Left forelimb (tissue), 1 donor: ENCODE data around the gene FOXN1.

Experiments used
- DNase-seq: peaks from one replicate; pipeline ENCODE4 v3.0.0-alpha.2; 2018; ENCODE audit warnings: low spot score

Gene FOXN1

DNA sequence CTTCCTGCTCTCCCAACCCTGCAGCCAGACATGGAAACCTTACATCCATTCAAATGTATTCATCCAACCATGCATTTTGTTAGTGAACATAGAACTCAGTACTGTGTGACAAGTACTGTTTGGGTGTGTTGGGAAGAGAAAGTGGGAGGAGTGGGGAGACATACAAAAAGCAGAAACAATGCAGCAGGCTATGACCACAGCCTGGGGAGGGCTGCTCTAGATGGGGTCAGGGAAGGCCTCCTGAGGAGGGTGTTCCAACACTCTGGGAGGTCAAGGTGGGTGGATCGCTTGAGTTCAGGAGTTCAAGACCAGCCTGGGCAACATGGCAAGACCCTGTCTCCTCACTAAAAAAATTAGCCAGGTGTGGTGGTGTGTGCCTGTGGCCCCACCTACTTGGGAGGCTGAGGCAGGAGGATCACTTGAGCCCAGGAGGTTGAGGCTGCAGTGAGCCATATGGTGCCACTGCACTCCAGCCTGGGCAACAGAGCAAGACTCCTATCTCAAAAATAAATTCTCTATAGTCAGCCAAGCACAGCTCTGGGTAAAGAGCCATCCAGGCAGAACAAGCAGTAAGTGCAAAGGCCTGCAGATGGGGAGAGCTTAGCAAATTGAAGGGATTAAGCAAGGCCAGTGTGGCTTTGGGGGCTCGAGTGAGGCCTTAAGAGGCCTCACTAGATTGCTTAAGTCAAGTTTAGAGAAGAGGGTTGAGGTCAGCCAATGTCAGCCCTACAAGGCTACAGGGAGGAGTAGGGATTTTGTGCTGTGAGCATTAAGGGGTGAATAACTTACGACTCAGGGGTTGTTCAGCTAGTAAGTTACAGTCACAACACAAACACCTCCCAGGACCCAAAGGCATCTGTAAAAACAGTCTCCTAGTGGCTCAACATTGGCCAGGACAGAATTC lies 27.2 kb upstream of the FOXN1 start:
- DNase-seq = no peak

DNA sequence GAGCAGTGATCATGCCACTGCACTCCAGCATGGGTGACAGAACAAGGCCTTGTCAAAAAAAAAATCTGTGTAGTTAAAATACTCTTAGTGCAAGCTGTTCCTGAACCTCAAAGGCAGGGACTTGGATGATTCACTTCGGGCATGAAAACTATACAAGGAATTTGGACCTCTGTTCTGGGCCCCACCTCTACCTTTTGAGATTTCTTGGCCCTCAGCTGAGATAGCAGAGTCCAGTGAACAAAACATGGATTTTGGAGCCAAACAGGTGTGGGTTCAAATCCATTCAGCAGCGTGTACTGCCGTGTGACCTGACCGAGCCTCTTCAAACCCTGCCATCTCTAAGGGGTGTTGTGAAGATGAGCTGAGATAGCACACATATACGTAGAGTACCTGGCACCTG lies 25.9 kb upstream of the FOXN1 start:
- no peak for DNase-seq

- no peak for DNase-seq
Observed at GRCh38 chr17:28480799-28481571, 25.2 kb upstream of the FOXN1 start.

GRCh38 chr17:28482551-28483199 lies 23.5 kb upstream of the FOXN1 start:
- no peak for DNase-seq

DNA sequence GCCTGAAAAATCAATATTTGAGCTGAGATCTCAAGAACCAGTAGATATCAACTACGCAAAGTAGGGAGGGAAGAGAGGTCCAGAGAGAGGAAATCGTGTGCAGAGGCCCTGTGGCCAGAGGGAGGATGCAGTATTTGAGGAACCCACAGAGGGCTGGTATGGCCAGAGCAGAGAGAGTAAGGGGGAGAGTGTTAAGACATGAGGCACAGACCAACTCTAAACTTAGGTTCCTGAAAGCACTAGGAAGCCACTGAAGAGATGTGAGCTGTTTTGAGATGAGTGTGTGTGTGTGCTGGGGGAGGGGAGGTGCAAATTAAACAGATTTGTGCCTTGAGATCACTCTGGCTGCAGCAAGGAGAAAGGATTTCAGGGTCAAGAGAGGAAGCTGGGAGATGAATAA lies 21.9 kb upstream of the FOXN1 start:
- DNase-seq = no peak

DNA sequence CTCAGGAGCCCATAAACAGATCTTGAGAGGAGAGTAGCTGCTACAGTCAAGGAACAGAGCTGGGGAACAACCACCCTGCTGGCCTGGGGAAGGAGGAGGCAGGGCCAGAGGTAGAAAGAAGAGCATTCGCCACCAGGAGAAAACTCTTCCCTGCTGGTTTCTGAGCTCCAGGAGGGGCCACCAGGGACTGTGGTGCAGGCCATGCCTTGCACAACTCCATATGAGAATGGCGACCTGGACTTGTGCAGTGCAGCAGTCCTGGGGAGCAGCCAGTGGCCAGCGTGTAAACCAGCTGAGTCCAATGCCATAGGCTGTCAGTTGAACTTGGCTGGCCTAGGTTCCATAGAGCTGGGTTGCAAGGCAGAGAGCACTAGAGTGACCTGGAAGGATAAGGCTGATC lies 21.1 kb upstream of the FOXN1 start:
- no peak for DNase-seq

DNA sequence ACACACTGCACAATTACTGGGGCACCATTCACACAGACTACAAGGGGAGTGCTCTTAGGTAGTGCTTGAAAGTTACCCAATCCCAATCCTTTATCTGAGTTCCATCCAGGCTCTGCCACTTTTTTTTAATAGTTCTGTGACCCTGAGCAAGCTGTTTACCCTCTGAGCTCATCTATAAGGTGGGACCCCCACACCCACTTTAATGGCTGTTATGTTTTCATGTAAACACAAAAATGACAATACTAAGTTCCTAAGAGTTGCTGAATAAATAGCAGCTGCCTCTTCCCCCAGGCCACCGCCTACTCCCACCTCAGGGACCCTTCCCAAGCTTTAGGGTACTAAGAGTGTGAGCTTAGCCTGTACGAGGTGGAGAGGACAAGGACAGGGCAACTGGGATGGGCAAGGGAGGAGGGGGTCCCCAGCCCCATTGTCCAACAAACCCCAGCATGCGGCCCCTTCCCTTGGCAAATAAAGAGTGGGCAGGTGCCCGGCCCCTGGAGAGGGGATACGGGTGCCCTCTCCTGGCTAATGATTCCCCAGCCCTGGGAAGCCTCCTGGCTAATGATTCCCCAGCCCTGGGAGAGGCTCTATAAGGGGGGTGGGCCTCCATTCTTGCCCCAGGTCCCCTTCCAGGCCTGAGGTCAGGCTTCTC lies 18.1 kb upstream of the FOXN1 start:
- DNase-seq = no peak

DNA sequence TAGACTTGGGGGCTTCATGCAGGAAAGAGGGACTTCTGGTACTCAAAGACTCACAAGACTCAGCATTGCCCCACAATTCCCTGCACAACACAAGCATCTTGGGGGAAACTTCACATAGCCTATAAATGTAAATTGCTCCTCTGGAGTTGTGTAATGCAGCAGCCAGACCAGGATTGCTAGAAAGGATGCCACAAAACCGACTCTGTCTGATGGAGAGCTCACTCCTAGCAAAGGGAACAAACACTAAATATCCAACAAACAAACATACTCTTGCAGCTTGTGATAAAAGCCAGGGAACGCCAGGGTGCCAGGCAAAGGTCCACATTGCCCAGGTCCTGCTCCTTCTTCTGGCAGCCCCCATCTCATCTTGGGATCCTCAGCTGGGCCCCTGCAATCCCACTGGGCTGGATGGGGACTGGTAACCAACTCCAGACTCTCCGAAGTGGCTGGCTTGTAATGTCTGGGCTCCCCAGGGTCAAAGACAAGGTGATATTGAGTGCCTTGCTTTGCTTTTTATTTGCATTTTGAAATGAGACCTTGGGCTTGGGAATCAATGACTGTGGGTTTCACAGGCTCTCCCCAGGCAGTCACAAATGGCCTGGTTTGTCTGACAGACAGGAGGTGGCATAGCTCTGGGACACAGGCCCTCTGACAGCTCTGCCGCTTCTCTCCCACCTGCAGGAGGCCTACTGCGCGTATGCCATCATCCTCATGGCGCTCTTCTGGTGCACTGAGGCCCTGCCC lies 17.4 kb upstream of the FOXN1 start:
- no peak for DNase-seq

GRCh38 chr17:28491286-28491685 lies 14.9 kb upstream of the FOXN1 start:
- DNase-seq = no peak

DNA sequence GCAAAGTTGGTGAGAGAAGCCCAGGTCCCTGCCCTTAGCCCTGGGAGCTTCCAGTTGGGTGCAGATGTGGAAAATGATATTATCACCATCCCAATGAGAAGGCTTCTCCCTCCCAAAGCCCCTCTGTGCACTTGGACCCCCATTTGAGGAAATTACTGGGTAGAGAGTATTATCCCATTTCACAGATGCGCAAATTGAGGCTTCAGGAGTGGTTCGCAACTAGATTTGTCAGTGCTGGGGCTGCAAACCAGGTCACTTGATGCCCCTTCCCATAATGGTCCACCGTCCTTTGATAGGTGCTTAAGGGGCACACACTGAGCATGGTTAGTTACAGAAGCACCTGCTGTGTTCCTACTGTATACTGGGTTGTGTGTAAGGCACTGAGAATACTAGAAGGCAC lies 14.3 kb upstream of the FOXN1 start:
- DNase-seq = no peak

- DNase-seq = no peak
Observed at GRCh38 chr17:28492352-28493310, 13.5 kb upstream of the FOXN1 start.

DNA sequence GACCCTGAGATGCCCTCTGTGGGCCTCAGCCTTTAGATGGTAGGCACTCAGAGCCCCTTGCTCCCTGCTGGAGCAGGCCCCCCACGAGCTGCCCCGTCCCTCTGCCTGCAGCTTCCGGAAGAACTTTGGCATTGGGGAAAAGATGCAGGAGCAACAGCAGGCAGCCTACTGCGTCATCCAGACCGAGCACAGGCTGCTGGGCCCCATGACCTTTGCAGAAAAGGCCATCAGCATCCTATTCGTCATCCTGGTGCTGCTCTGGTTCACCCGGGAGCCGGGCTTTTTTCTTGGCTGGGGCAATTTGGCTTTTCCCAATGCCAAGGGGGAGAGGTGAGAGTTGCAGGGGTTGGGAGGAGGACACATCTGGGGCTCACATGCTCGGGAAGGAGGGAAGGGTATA lies 12.7 kb upstream of the FOXN1 start:
- no peak for DNase-seq

- DNase-seq = no peak
Observed at GRCh38 chr17:28494445-28495188, 11.5 kb upstream of the FOXN1 start.

DNA sequence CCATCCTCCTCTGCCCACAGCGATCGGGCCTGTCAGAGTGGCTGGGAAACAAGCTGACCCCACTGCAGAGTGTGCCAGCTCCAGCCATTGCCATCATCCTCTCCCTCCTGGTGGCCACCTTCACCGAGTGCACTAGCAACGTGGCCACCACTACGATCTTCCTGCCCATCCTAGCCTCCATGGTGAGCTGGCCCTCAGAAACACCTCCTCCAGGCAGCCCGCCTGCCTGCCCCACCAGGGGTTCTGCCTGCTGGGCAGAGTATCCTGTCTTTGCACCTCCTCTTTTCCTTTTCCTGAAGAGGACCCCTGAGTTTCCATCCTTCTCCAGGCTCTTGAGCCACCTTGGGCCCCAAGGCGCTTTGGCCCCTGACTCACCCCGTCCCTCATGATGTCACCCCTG lies 10.5 kb upstream of the FOXN1 start:
- DNase-seq = no peak

- DNase-seq = no peak
Observed at GRCh38 chr17:28497931-28498330, 8.2 kb upstream of the FOXN1 start.

DNA sequence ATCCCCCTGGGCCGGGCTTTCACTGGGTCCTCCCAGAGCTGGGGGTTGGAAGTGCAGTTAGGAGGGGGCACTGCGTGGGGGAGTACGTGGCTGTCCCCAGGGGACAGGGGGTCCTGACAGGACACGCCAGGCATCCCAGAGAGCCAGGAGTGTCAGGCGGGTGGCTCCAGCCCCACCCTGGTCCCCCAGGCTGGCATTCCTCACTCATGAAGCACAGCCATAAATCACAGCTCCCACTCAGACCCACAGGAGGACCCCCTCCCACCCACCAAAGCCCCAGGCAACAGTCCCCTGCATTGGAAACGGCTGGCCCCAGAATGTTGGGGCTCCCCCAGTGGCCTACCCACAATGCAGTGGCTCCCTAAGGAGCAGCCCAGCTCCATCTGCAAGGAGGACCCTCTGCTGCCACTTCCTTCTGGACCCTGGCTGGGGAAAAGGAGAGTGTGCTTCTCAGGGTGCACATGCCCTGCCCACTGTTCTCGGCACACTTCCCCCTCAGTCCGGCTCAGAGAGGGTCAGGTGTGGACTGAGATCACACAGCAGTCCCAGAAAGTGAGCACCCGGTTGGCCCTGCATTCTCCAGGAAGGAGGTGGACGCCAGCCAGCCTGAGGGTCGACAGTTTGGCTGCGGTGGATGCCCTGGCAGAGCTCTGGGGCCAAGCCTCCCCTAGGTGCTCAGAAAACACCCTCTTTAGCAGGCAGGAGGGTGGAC lies 7.3 kb upstream of the FOXN1 start:
- DNase-seq = no peak

DNA sequence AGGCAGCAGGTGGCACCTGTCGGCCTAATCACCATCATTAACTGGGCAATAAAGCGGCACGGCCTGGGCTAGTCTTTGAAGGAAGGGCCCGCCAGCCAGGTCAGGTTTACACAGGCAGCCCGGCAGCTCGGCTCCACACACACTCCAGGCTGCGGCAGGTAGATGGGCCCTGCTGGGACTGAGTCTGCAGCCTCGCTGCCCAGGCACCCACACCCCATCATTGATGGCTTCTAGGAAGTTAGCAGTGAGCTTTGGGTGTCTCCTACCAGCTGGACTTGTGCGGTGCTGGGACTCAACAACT lies 6.8 kb upstream of the FOXN1 start:
- DNase-seq = no peak

DNA sequence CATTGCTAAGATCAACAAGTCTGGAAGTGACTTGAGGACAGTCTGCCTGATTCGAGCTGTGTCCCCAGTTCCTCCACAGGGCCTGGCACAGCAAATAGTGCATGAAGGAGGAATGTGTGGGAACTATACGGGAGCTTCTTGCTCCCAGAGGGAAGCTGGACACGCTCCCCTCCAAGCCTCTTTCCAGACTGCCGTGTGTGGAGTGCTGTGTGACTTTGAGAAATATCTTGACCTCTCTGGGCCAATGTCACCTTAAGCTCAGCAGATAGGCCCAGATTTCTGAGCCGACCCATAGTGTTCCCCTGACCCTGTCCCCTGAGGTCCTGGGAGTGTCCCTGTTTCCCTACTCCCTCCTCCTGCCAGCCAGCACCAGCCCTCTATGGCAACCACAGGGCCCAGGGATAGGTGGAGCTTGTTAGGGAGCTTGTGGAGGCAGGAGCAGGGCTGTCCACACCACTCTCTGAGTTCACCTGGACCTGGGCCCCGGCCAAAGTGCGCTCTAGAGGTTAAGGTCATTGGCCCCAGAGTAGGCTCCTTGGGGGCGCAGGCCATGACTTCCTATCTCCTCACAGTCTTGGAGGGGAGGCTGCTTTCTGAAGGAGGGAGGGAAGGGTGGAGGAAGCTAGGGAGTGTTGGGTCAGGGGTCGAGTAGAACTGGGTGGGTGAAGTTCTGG lies 6.3 kb upstream of the FOXN1 start:
- DNase-seq = no peak
